ENCODE measurements around the gene LAMC1. TPM values are rescaled to one million over a fixed set of nuclear protein-coding genes. Genes with fewer than 3 reads are reported as not detected.
A peak's percentile ranks its signal among the peaks of the same experiment; 100 is the strongest.

Gene LAMC1
- total and polyA plus RNA-seq, 2 of the 4 experiments (the other 2 are of a cell fraction), result 249 to 394 TPM

DNA sequence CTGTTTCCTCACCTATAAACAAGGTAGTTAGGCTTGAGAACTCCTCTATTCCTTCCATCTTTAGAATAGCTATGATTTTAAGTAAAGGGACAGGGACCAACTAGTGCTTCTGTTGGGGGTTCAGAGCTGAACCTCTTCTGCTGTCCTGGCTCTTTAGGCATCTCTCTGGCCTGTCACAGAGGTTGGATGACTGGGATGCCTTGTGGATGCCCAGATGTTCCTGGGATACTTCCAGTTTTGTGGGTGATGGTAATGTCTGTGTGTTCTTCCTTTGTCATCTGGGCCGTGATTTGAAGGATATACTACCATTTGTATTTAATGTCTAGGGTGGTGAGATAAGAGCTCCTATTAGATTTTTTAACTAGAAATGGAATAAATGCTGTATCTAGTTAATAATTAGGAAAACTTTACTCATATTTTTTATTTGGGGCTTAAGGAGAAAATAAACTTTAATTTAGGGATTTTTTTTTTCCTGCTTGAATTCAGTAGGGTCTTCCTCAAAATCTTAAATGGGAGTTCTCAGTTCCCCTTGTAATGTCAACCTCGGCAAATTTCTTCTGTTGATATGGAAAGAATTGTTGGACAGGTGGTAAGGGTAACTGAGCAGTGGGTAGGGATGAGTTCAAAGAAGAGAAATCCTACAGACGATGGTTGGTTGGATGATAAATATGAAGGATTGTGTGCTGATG, 47.2 kb downstream of the LAMC1 start:
- TF ChIP-seq CHD1 (IDR thresholded peaks at IDR 0.05; ENCODE audit: low read depth, low read length) (no peak), MAFK (IDR thresholded peaks at IDR 0.05; ENCODE audit: low read depth, low read length) (peak; percentile 29; the same call in 1 of the 2 replicates), POLR2A (IDR thresholded peaks at IDR 0.05; ENCODE audit: low read depth, low read length) (no peak)
- TF ChIP-seq, protein P1, sequence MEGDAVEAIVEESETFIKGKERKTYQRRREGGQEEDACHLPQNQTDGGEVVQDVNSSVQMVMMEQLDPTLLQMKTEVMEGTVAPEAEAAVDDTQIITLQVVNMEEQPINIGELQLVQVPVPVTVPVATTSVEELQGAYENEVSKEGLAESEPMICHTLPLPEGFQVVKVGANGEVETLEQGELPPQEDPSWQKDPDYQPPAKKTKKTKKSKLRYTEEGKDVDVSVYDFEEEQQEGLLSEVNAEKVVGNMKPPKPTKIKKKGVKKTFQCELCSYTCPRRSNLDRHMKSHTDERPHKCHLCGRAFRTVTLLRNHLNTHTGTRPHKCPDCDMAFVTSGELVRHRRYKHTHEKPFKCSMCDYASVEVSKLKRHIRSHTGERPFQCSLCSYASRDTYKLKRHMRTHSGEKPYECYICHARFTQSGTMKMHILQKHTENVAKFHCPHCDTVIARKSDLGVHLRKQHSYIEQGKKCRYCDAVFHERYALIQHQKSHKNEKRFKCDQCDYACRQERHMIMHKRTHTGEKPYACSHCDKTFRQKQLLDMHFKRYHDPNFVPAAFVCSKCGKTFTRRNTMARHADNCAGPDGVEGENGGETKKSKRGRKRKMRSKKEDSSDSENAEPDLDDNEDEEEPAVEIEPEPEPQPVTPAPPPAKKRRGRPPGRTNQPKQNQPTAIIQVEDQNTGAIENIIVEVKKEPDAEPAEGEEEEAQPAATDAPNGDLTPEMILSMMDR (conservative IDR thresholded peaks at IDR 0.05; ENCODE audit: low read depth, low read length), result no peak
- TF ChIP-seq, protein P2, sequence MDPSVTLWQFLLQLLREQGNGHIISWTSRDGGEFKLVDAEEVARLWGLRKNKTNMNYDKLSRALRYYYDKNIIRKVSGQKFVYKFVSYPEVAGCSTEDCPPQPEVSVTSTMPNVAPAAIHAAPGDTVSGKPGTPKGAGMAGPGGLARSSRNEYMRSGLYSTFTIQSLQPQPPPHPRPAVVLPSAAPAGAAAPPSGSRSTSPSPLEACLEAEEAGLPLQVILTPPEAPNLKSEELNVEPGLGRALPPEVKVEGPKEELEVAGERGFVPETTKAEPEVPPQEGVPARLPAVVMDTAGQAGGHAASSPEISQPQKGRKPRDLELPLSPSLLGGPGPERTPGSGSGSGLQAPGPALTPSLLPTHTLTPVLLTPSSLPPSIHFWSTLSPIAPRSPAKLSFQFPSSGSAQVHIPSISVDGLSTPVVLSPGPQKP (IDR thresholded peaks at IDR 0.05; ENCODE audit: borderline replicate concordance, low read depth, low read length), result no peak
- Histone ChIP-seq H4K8ac (ENCODE audit: low read depth in 2 of 2, low read length in 2 of 2) (peak overlapping the region in 1 of 2 experiments; percentile 18; a peak in 1 of 4 replicates), H2AFZ (replicated peaks; ENCODE audit: low read length, poor library complexity) (no peak overlapping the region), H3K23ac (ENCODE audit: low read depth, low read length) (peak overlapping the region; percentile 4; the same call in 1 of the 2 replicates), H3K4me3 (ENCODE audit: insufficient read depth, low read depth, low read length) (no peak overlapping the region), H4K20me1 (ENCODE audit: insufficient read depth, low read length) (peaks cover 79% of the 10 kb centered on the region), H3K4me1 (ENCODE audit: control insufficient read depth, insufficient read depth, low read length) (peaks cover 25% of the 10 kb centered on the region), H4K5ac (ENCODE audit: low read depth, low read length) (no peak overlapping the region), H3K56ac (ENCODE audit: extremely low read depth, insufficient read depth, low read length) (no peak overlapping the region), H2BK20ac (ENCODE audit: low read depth, low read length) (no peak overlapping the region), H3K9me3 (ENCODE audit: control insufficient read depth, insufficient read depth, low read length) (no peaks in the 10 kb centered on the region), H3K36me3 (ENCODE audit: control insufficient read depth, insufficient read depth, low read length) (no peaks in the 10 kb centered on the region), H3K4ac (ENCODE audit: low read depth, low read length) (0 out of 2 replicates have a peak overlapping the region, but pooled peaks have one; percentile 18), H4K91ac (ENCODE audit: insufficient read depth, low read depth, low read length) (no peak overlapping the region), H2BK15ac (ENCODE audit: low read depth, low read length) (peak overlapping the region; percentile 33; the same call in 1 of the 3 replicates), H3K79me1 (ENCODE audit: low read depth in 1 of 2, low read length in 2 of 2) (peaks cover 0 to 65% of the 10 kb centered on the region in 2 experiments; a peak in 3 of 4 replicates), H3K18ac (ENCODE audit: low read depth, low read length) (no peak overlapping the region), H3K4me2 (ENCODE audit: low read depth, low read length) (peak overlapping the region; percentile 41), H3K9me1 (ENCODE audit: insufficient read depth, low read length) (peaks cover 22% of the 10 kb centered on the region), H3K27me3 (ENCODE audit: control insufficient read depth, insufficient read depth, low read length) (no peaks in the 10 kb centered on the region), H2AK5ac (ENCODE audit: low read depth, low read length) (peak overlapping the region; percentile 20; the same call in 1 of the 2 replicates), H2BK120ac (ENCODE audit: low read depth, low read length) (no peak overlapping the region), H2BK5ac (ENCODE audit: low read depth, low read length, poor library complexity, severe bottlenecking) (peak overlapping the region; percentile 37), H3K14ac (replicated peaks; ENCODE audit: low read depth, low read length) (0 out of 2 replicates have a peak overlapping the region, but pooled peaks have one; percentile 16), H2AK9ac (replicated peaks; ENCODE audit: low read depth, low read length, poor library complexity) (no peak overlapping the region), H3K9ac (ENCODE audit: low read depth, low read length) (no peak overlapping the region), H3K27ac (ENCODE audit: insufficient read depth, low read length) (no peak overlapping the region)
- DNase-seq (no peak), ATAC-seq (ENCODE audit: low read depth) (no peak)
- POLR2A ChIA-PET (ENCODE audit: unreplicated experiment), result interaction anchor here (0.6 kb wide), 1 partner anchor 51 kb away, joined by 3 read pairs; no protein-coding TSS in a partner anchor
- CTCF ChIA-PET, result interaction anchor here (0.7 kb wide), 1 partner anchor 30 kb away, joined by 3 read pairs; no protein-coding TSS in a partner anchor
- no TSS peak for BruUV-seq (replicated peaks)
- in situ Hi-C loops (cut with MboI; ENCODE audit: low sequenced_read_pairs), result no loop called here
- WGBS, 2 experiments (ENCODE audit: extremely low coverage in 2 of 2, insufficient read length in 1 of 2), result 50% methylated on average over 2 of the region's 3 CpGs; no CpG with 5 or more reads in 1 of the 2 experiments
- intact Hi-C loops (cut with micrococcal nuclease), result no loop called here
- dilution Hi-C loops (cut with HindIII; ENCODE audit: low sequenced_read_pairs, unreplicated experiment), result no loop called here

Data from IMR-90 (cell line).